ENCODE results near the gene ULBP1. TPM values are rescaled to one million over a fixed set of nuclear protein-coding genes. Genes with fewer than 3 reads are reported as not detected.

The ULBP1 gene
- polyA plus RNA-seq, 3 donors = 0.06 to 0.79 (median 0.09) TPM

GRCh38 chr6:149933036-149933435 is 30.7 kb upstream of the ULBP1 start:
- H3K27ac ChIP-seq (ENCODE audit: low read depth in 1 of 2, low read length in 2 of 2) = no peak overlapping the region
- H3K4me2 ChIP-seq (replicated peaks; ENCODE audit: extremely low read depth, low read length, poor library complexity, severe bottlenecking) = no peak overlapping the region
- peaks cover 0 to 3% of the 10 kb centered on the region in 2 donors for H3K4me1 ChIP-seq (ENCODE audit: control insufficient read depth in 1 of 2, insufficient read depth in 2 of 2, low read length in 2 of 2)
- H3K9me3 Mint-ChIP-seq = peaks cover 0 to 4% (median 0%) of the 10 kb centered on the region in 7 donors
- H3K9ac ChIP-seq (ENCODE audit: insufficient read depth, low read length, poor library complexity, severe bottlenecking) = no peak overlapping the region
- no peak for TF ChIP-seq CTCF (IDR thresholded peaks at IDR 0.05)
- no peak overlapping the region for H3K4me3 ChIP-seq (replicated peaks in 1 of 3; ENCODE audit: low read depth in 2 of 3, low read length in 3 of 3)
- no peaks in the 10 kb centered on the region for H3K36me3 ChIP-seq (replicated peaks in 1 of 2; ENCODE audit: control insufficient read depth in 1 of 2, insufficient read depth in 2 of 2, low read length in 2 of 2)
- H3K9me3 ChIP-seq (replicated peaks in 1 of 2; ENCODE audit: control insufficient read depth in 1 of 2, insufficient read depth in 1 of 2, low read length in 2 of 2) = no peaks in the 10 kb centered on the region
- intact Hi-C loops (cut with micrococcal nuclease) = loop anchor here in 1 of 2 donors (10.0 kb wide), 2 partner anchors 388 to 882 kb away; partner anchors contain the start of gene PPIL4
- peak overlapping the region in 1 of 2 donors; percentile 68 for H3K4me3 Mint-ChIP-seq
- DNase-seq = no peak
- WGBS (ENCODE audit: insufficient coverage) = 0% methylated on average over 1 of the region's 5 CpGs
- peaks cover 60 to 88% of the 10 kb centered on the region in 2 donors for H3K27me3 ChIP-seq (ENCODE audit: control insufficient read depth in 2 of 2, insufficient read depth in 2 of 2, low read length in 2 of 2)
- no peaks in the 10 kb centered on the region for H3K36me3 Mint-ChIP-seq
- H4K20me1 ChIP-seq (ENCODE audit: insufficient read depth, low read length) = no peaks in the 10 kb centered on the region
- peaks cover 72 to 88% (median 72%) of the 10 kb centered on the region in 3 donors for H3K27me3 Mint-ChIP-seq (ENCODE audit: low read depth in 3 of 3)
- H3K4me1 Mint-ChIP-seq = peaks cover 3% of the 10 kb centered on the region
- H3K79me2 ChIP-seq (ENCODE audit: insufficient read depth, low read length) = no peaks in the 10 kb centered on the region
- no peak overlapping the region for H3K27ac Mint-ChIP-seq
- H2AFZ ChIP-seq (ENCODE audit: insufficient read depth, low read depth, low read length, poor library complexity, severe bottlenecking) = no peak overlapping the region

GRCh38 chr6:149933461-149933860 is 30.3 kb upstream of the ULBP1 start:
- H3K36me3 ChIP-seq (replicated peaks in 1 of 2; ENCODE audit: control insufficient read depth in 1 of 2, insufficient read depth in 2 of 2, low read length in 2 of 2) = no peaks in the 10 kb centered on the region
- H3K79me2 ChIP-seq (ENCODE audit: insufficient read depth, low read length) = no peaks in the 10 kb centered on the region
- no peak overlapping the region for H3K9ac ChIP-seq (ENCODE audit: insufficient read depth, low read length, poor library complexity, severe bottlenecking)
- peaks cover 4 to 8% of the 10 kb centered on the region in 2 donors for H3K4me1 ChIP-seq (ENCODE audit: control insufficient read depth in 1 of 2, insufficient read depth in 2 of 2, low read length in 2 of 2)
- H3K9me3 ChIP-seq (replicated peaks in 1 of 2; ENCODE audit: control insufficient read depth in 1 of 2, insufficient read depth in 1 of 2, low read length in 2 of 2) = no peaks in the 10 kb centered on the region
- no peaks in the 10 kb centered on the region for H4K20me1 ChIP-seq (ENCODE audit: insufficient read depth, low read length)
- Mint-ChIP-seq H3K9me3 (peaks cover 0 to 7% (median 2%) of the 10 kb centered on the region in 7 donors), H3K36me3 (no peaks in the 10 kb centered on the region), H3K27ac (no peak overlapping the region), H3K4me1 (peaks cover 6% of the 10 kb centered on the region), H3K27me3 (ENCODE audit: low read depth in 3 of 3) (peaks cover 72 to 88% (median 74%) of the 10 kb centered on the region in 3 donors), H3K4me3 (peak overlapping the region in 1 of 2 donors; percentile 68)
- no peak overlapping the region for H3K4me3 ChIP-seq (replicated peaks in 1 of 3; ENCODE audit: low read depth in 2 of 3, low read length in 3 of 3)
- peaks cover 63 to 91% of the 10 kb centered on the region in 2 donors for H3K27me3 ChIP-seq (ENCODE audit: control insufficient read depth in 2 of 2, insufficient read depth in 2 of 2, low read length in 2 of 2)
- intact Hi-C loops (cut with micrococcal nuclease) = loop anchor here in 1 of 2 donors (10.0 kb wide), 2 partner anchors 389 to 881 kb away; partner anchors contain the start of gene PPIL4
- H3K4me2 ChIP-seq (replicated peaks; ENCODE audit: extremely low read depth, low read length, poor library complexity, severe bottlenecking) = no peak overlapping the region
- no peak for TF ChIP-seq CTCF (IDR thresholded peaks at IDR 0.05)
- no peak overlapping the region for H2AFZ ChIP-seq (ENCODE audit: insufficient read depth, low read depth, low read length, poor library complexity, severe bottlenecking)
- no peak for DNase-seq
- no peak overlapping the region for H3K27ac ChIP-seq (ENCODE audit: low read depth in 1 of 2, low read length in 2 of 2)
- WGBS (ENCODE audit: insufficient coverage) = 4% methylated on average over 2 of the region's 3 CpGs
